IPS-18c (cell line): ENCODE results near the gene UNC93B1.

Source experiments
- H3K4me3 ChIP-seq: 2 replicates; pipeline ENCODE4 v1.7.0; 2013; ENCODE audit warnings: low read depth, mild to moderate bottlenecking, low read length, moderate library complexity; ENCODE audit not compliant: insufficient read depth
- H3K9me3 ChIP-seq: one replicate; pipeline ENCODE4 v1.6.1; 2013; ENCODE audit warnings: mild to moderate bottlenecking, low read length, moderate library complexity; ENCODE audit not compliant: control insufficient read depth, insufficient read depth

Gene UNC93B1

DNA sequence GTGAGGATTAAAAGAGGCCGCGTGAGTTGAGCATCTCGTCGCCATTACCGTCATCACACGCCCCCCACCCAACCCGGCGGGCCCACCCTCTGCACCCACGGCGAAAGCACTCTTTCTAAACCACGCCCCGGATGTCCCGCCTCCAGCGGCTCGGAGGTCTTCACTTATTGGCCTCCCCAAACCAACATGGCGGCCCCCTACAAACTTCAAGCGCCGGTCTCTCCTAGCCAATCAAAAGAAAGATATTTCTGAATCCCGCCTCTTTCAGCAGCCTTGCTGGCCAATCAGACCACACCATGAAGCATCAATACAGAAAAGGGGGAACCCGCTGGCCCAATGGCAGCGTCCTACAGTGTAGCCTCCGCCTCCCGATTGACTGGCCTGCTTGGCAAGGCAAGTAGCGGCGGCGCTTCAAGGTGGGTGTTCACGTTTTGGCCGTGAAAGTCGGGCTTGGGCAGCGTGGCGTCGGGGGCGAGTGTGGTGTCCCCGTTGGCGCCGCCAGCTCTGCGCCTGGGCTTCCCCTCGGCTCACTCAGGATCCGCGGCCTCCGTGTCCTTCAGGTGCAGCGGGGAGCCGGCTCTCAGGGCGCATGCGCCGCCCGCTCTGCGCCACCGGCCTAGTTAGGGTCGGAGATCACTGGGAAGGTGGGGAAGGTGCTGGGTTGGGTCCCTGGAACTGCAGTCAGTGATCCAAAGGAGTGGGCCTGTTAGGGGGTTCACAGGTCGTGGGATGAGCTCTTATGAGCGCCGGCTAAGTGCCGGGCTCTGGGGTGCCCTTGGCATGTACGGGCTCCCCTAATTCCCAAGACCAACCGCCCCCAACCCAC, 26.6 kb upstream of the UNC93B1 start, which contains the start of gene NDUFS8:
TSS of gene NDUFS8 (plus strand) at position 364 of the 826 bp plus-strand sequence. CDS start 1,471 bp downstream, outside the sequence.
- H3K4me3 ChIP-seq: peak within 1 kb of the TSS; percentile 94
- H3K9me3 ChIP-seq: no peaks in the 10 kb centered on the region

GRCh38 chr11:68028802-68029545, 25.1 kb upstream of the UNC93B1 start:
- no peaks in the 10 kb centered on the region for H3K9me3 ChIP-seq
- H3K4me3 ChIP-seq: no peak overlapping the region

- Histone ChIP-seq H3K4me3 (no peak overlapping the region), H3K9me3 (no peaks in the 10 kb centered on the region)
Measured at GRCh38 chr11:68027667-68028066, 23.8 kb upstream of the UNC93B1 start.

GRCh38 chr11:68026391-68027105, 22.7 kb upstream of the UNC93B1 start:
- Histone ChIP-seq H3K4me3 (no peak overlapping the region), H3K9me3 (no peaks in the 10 kb centered on the region)

GRCh38 chr11:68025047-68025446, 21.1 kb upstream of the UNC93B1 start:
- Histone ChIP-seq H3K4me3 (no peak overlapping the region), H3K9me3 (no peaks in the 10 kb centered on the region)

DNA sequence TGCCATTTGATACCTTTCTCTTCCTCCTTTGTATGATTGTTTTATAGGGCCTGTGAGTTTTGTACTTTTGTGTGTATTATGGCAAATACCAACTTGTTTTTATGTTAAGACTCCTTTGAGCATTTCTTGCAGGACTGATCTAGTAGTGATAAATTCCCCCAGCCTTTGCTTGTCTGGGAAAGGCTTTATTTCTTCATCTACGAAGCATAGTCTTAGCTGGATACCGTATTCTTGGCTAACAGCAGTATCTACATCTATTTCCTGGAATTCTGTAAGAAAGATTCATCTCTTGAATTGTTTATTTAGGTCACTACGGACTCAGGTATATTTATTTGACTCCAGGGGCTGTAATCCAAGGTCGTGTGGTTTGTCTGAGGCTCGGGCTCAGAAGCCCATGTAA, 20.6 kb upstream of the UNC93B1 start:
- Histone ChIP-seq H3K9me3 (no peaks in the 10 kb centered on the region), H3K4me3 (no peak overlapping the region)

GRCh38 chr11:68022531-68022930, 18.6 kb upstream of the UNC93B1 start:
- no peaks in the 10 kb centered on the region for H3K9me3 ChIP-seq
- H3K4me3 ChIP-seq: no peak overlapping the region

GRCh38 chr11:68021167-68021787, 17.4 kb upstream of the UNC93B1 start:
- H3K4me3 ChIP-seq: no peak overlapping the region
- no peaks in the 10 kb centered on the region for H3K9me3 ChIP-seq

DNA sequence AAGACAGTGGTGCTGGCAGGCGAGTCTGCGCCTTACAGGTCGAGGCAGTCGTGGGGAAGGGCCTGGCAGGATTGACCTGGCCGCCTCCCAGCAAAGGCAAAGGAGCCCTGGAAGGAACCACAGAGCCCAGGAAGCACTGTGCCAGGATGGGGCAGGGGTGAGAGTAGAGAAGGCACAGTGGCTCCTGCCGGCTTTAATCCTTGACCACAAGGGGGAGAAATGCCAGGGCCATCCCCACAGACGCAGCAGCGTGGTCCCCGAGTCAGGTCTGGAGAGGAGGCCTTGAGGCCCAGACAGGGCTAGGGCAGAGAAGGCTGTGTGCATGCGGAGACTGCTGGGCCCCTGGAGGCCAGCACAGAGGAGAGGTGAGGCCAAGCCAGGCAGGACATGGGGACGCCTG, 16.7 kb upstream of the UNC93B1 start:
- Histone ChIP-seq H3K9me3 (no peaks in the 10 kb centered on the region), H3K4me3 (no peak overlapping the region)

DNA sequence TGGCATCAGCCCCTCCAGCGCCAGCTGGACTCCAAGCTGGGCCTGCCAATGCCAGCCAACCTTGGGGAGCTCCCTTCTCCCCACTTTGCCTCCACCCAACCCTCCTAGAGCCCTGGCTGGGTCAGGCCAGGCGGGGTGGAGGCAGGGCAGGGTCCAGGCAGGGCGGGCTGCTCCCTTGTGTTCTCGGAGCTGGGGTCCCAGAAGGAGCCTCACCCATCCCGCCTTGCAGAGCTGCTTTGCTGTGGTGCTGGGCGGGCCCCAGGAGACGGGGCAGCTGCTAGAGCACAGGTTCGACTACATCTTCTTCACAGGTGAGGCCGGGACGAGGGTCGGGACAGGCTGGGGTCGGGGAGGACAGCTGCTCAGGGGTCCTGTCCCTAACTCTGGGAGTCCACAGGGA, 15.6 kb upstream of the UNC93B1 start:
- Histone ChIP-seq H3K4me3 (no peak overlapping the region), H3K9me3 (no peaks in the 10 kb centered on the region)

DNA sequence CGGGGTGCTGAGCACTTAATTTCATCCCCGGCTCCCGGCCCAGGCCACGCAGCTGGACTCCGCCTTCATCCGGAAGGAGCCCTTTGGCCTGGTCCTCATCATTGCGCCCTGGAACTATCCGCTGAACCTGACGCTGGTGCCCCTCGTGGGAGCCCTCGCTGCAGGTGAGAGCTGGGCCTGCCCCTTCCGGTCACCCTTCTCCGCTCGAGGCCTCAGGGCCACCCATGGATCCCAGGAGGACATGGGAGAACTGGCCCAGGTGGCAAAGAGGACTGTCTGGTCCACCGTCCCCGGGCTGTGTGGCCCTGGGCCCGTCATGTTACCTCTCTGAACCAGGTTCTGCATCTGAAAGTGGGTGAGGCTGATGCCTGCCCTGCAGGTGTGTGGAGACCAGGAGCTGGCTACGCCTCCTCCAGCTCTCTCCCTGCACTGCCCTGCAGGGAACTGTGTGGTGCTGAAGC, 14.9 kb upstream of the UNC93B1 start:
- Histone ChIP-seq H3K9me3 (no peaks in the 10 kb centered on the region), H3K4me3 (no peak overlapping the region)

- no peaks in the 10 kb centered on the region for H3K9me3 ChIP-seq
- H3K4me3 ChIP-seq: no peak overlapping the region
Measured at GRCh38 chr11:68017980-68018729, 14.3 kb upstream of the UNC93B1 start.

- Histone ChIP-seq H3K4me3 (no peak overlapping the region), H3K9me3 (no peaks in the 10 kb centered on the region)
Measured at GRCh38 chr11:68016904-68017817, 13.3 kb upstream of the UNC93B1 start.

GRCh38 chr11:68016161-68016903, 12.4 kb upstream of the UNC93B1 start:
- Histone ChIP-seq H3K9me3 (no peaks in the 10 kb centered on the region), H3K4me3 (no peak overlapping the region)

- no peak overlapping the region for H3K4me3 ChIP-seq
Measured at GRCh38 chr11:68015467-68015866, 11.6 kb upstream of the UNC93B1 start.

More at GRCh38 chr11:68015467-68015866, 11.6 kb upstream of the UNC93B1 start:
- H3K9me3 ChIP-seq: no peaks in the 10 kb centered on the region
